Karpas-422 (cell line): ENCODE results near the gene SCN4A. TPM values are rescaled to one million over a fixed set of nuclear protein-coding genes. Genes with fewer than 3 reads are reported as not detected.

Experiments used
- DNase-seq: peaks from one replicate; pipeline ENCODE4 v3.0.0-alpha.2; 2015
- H2AFZ ChIP-seq: fragments of 200-600 bp; sonication (generic); 2 replicates; pipeline ENCODE4 v1.6.1; 2014; ENCODE audit warnings: antibody characterized with exemption, low read length, mixed read lengths
- H3K27ac ChIP-seq: fragments of 200-600 bp; sonication (generic); 2 replicates; pipeline ENCODE4 v1.5.1; 2014; ENCODE audit warnings: mild to moderate bottlenecking, low read length, moderate library complexity
- H3K27me3 ChIP-seq: fragments of 200-600 bp; sonication (generic); 2 replicates; pipeline ENCODE4 v1.6.1; 2014; ENCODE audit warnings: low read length, mixed read lengths
- H3K36me3 ChIP-seq: fragments of 200-600 bp; sonication (generic); 2 replicates; pipeline ENCODE4 v1.6.1; 2014; ENCODE audit warnings: low read length, mixed read lengths; ENCODE audit not compliant: insufficient read depth
- H3K4me1 ChIP-seq: fragments of 200-600 bp; sonication (generic); 2 replicates; pipeline ENCODE4 v1.6.1; 2014; ENCODE audit warnings: mild to moderate bottlenecking, low read length, mixed read lengths
- H3K4me2 ChIP-seq: fragments of 200-600 bp; sonication (generic); 2 replicates; pipeline ENCODE4 v1.6.1; 2014; ENCODE audit warnings: low read length, low read depth, mild to moderate bottlenecking; ENCODE audit not compliant: poor library complexity, severe bottlenecking
- H3K4me3 ChIP-seq: fragments of 200-600 bp; sonication (generic); 2 replicates; pipeline ENCODE4 v1.5.1; 2014; ENCODE audit warnings: mild to moderate bottlenecking, antibody characterized with exemption, low read length, mixed read lengths
- H3K79me2 ChIP-seq: fragments of 200-600 bp; sonication (generic); 2 replicates; pipeline ENCODE4 v1.6.1; 2014; ENCODE audit warnings: mild to moderate bottlenecking, low read length, mixed read lengths
- H3K9ac ChIP-seq: fragments of 200-600 bp; sonication (generic); 2 replicates; pipeline ENCODE4 v1.6.0; 2014; ENCODE audit warnings: low read length
- H3K9me2 ChIP-seq: fragments of 200-600 bp; sonication (generic), shearing (Covaris generic); replicated peaks from 2 replicates; pipeline ENCODE4 v1.6.0; 2014; ENCODE audit warnings: mild to moderate bottlenecking, low read length, moderate library complexity; ENCODE audit not compliant: insufficient read depth
- H3K9me3 ChIP-seq: fragments of 300-700, 200-600 bp; sonication (generic); 2 replicates; pipeline ENCODE4 v1.6.1; 2014; ENCODE audit warnings: low read length, mixed read lengths
- H4K20me1 ChIP-seq: fragments of 200-600 bp; sonication (generic); 2 replicates; pipeline ENCODE4 v1.6.1; 2014; ENCODE audit warnings: mild to moderate bottlenecking, antibody characterized with exemption, low read length, low read depth; ENCODE audit not compliant: insufficient read depth
- total RNA-seq: library from RNA; depleted of rRNA; stranded (reverse); fragments of >200 nt; shearing (Covaris generic); gene quantifications from 2 replicates; pipeline ENCODE4 v1.2.3, GENCODE V29; 2014; ENCODE audit warnings: low replicate concordance

SCN4A gene
- total RNA-seq, 1 experiment from 2014 or later = 0.07 TPM

DNA sequence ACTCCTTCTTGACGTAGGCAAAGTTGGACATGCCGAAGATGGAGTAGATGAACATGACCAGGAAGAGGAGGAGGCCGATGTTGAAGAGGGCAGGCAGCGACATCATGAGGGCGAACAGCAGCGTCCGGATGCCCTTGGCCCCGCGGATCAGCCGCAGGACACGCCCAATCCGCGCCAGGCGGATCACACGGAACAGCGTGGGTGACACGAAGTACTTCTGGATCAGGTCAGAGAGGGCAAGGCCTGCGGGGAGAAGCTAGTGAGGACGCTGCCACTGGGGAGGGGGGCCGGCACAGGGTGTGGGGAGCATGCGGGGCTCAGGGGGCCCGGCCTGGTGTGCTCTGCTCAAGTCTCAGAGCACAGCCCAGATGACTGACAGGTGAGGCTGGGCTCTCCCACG, 31.0 kb downstream of the SCN4A start:
- no peaks in the 10 kb centered on the region for H4K20me1 ChIP-seq
- no peaks in the 10 kb centered on the region for H3K27me3 ChIP-seq
- H3K4me2 ChIP-seq = no peak overlapping the region
- no peak for DNase-seq
- H3K9me3 ChIP-seq = no peaks in the 10 kb centered on the region
- H2AFZ ChIP-seq = no peak overlapping the region
- no peak overlapping the region for H3K27ac ChIP-seq
- no peak overlapping the region for H3K4me3 ChIP-seq
- no peaks in the 10 kb centered on the region for H3K9me2 ChIP-seq
- H3K9ac ChIP-seq = no peak overlapping the region
- H3K36me3 ChIP-seq = no peaks in the 10 kb centered on the region
- H3K79me2 ChIP-seq = no peaks in the 10 kb centered on the region
- peaks cover 21% of the 10 kb centered on the region for H3K4me1 ChIP-seq

DNA sequence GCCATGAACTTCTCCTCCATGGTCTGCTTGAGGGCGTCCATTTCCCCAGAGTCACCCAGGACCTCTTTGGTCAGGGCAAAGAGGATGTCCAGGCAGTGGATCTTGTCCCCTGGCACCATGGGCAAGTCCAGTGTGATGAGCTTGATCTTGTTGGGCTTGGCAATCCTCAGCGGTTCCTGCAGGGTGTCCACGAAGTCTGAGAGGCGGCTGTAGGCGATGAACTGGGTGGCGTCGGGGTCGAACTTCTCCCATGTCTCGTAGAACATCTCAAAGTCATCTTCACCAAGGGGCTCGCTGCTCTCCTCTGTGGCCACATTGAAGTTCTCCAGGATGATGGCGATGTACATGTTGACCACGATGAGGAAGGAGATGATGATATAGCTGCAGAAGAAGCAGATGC, 31.6 kb downstream of the SCN4A start:
- Histone ChIP-seq H3K4me2 (no peak overlapping the region), H3K36me3 (no peaks in the 10 kb centered on the region), H3K27me3 (no peaks in the 10 kb centered on the region), H3K9me3 (no peaks in the 10 kb centered on the region), H2AFZ (no peak overlapping the region), H3K9ac (no peak overlapping the region), H3K27ac (no peak overlapping the region), H3K9me2 (no peaks in the 10 kb centered on the region), H3K4me1 (peaks cover 21% of the 10 kb centered on the region), H4K20me1 (no peaks in the 10 kb centered on the region), H3K79me2 (no peaks in the 10 kb centered on the region), H3K4me3 (no peak overlapping the region)
- no peak for DNase-seq

DNA sequence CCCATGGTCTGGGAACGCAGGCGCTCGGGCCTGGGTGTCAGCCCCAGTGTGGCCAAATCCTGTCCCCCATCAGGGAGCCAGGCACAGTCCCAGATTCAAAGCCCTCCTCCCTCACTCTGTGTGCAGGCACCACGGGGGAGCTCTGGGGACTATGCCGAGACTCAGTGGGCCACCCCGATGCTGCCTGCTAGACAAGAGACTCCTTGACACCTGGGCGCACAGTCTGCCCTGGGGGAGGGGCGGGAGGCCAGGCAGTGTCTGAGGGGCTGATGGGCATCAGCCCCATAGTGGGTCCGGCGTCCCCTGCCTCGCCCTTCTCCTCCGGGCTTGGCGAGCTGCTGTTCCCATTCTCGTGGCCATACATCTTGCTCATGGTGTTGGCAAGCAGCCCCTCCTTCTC, 32.1 kb downstream of the SCN4A start:
- H3K9me3 ChIP-seq = no peaks in the 10 kb centered on the region

DNA sequence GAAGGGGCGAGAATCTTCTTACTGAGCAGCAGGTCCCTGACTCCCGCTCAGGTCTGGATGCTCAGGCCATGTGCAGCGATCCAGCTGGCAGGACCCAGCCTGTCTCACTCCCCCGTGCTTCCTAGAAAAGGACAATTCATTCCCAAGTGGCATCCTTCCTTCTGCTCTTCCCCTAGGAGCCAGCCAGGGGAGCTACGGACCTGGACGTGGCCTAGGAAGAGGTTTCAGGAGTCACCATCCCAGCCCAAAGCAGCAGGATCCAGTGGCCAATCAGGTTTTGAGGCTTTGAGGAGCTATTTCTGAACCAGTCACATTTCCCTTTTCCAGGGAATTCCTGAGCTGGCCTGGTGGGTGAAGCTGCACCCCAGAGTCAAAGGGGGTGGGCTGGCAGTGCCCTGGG, 32.8 kb downstream of the SCN4A start:
- Histone ChIP-seq H3K9me3 (no peaks in the 10 kb centered on the region), H3K79me2 (no peaks in the 10 kb centered on the region), H3K27ac (no peak overlapping the region), H4K20me1 (no peaks in the 10 kb centered on the region), H3K27me3 (no peaks in the 10 kb centered on the region), H3K36me3 (no peaks in the 10 kb centered on the region), H3K4me2 (no peak overlapping the region), H3K9ac (no peak overlapping the region), H3K9me2 (no peaks in the 10 kb centered on the region), H3K4me1 (peaks cover 19% of the 10 kb centered on the region), H3K4me3 (no peak overlapping the region), H2AFZ (no peak overlapping the region)
- DNase-seq = no peak

More for the DNA sequence above, 32.1 kb downstream of the SCN4A start:
- Histone ChIP-seq H3K27me3 (no peaks in the 10 kb centered on the region), H3K9ac (no peak overlapping the region), H4K20me1 (no peaks in the 10 kb centered on the region), H3K9me2 (no peaks in the 10 kb centered on the region), H3K4me2 (no peak overlapping the region), H3K4me3 (no peak overlapping the region), H3K27ac (no peak overlapping the region), H2AFZ (no peak overlapping the region), H3K79me2 (no peaks in the 10 kb centered on the region), H3K36me3 (no peaks in the 10 kb centered on the region), H3K4me1 (peaks cover 17% of the 10 kb centered on the region)
- no peak for DNase-seq

DNA sequence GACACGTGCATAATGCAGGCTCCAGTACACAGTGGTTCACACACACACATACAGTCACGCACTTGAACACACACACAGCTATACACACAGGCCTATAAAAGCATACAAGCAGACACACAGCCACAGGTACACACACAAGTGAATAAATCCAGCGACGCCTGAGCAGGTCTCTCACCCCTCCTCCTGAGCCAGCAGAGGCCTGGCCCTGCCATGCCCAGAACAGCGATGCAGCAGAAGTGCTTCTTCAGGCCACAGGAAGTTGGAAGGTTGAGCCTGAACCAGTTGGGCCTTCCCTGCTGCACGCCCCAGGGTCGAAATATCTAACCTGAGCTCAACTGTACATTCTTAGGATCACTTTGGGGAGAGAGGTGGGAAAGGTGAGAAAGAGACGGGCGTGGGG, 33.3 kb downstream of the SCN4A start:
- no peak overlapping the region for H3K9ac ChIP-seq
- H3K27me3 ChIP-seq = no peaks in the 10 kb centered on the region
- H3K4me1 ChIP-seq = peaks cover 24% of the 10 kb centered on the region
- no peak overlapping the region for H2AFZ ChIP-seq
- no peaks in the 10 kb centered on the region for H3K79me2 ChIP-seq
- H3K9me2 ChIP-seq = no peaks in the 10 kb centered on the region
- DNase-seq = no peak
- no peaks in the 10 kb centered on the region for H4K20me1 ChIP-seq
- H3K27ac ChIP-seq = no peak overlapping the region
- H3K4me2 ChIP-seq = no peak overlapping the region
- no peaks in the 10 kb centered on the region for H3K9me3 ChIP-seq
- H3K4me3 ChIP-seq = no peak overlapping the region
- no peaks in the 10 kb centered on the region for H3K36me3 ChIP-seq

DNA sequence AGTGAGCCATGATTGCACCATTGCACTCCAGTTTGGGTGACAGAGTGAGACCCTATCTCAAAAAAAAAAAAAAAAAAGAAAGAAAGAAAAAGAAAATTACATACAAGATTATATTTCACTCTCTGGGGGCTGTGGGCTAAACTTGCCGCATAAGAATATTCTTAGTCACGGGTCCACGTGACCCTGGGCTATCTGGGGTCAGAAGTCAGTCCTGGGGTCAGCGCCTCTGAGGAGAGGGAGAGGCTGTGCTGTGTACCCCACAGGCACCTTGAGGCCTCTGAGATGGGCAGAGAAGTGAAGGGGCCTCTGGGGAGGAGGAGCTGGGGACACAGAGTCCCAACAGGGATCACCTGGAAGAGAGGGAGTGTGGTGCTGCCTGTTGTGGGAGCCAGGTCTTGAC, 34.8 kb downstream of the SCN4A start:
- DNase-seq = no peak
- no peak overlapping the region for H2AFZ ChIP-seq
- no peaks in the 10 kb centered on the region for H3K36me3 ChIP-seq
- no peaks in the 10 kb centered on the region for H3K9me2 ChIP-seq
- no peak overlapping the region for H3K9ac ChIP-seq
- H3K9me3 ChIP-seq = no peaks in the 10 kb centered on the region
- H3K4me2 ChIP-seq = no peak overlapping the region
- no peaks in the 10 kb centered on the region for H3K79me2 ChIP-seq
- no peak overlapping the region for H3K27ac ChIP-seq
- no peaks in the 10 kb centered on the region for H3K27me3 ChIP-seq
- no peak overlapping the region for H3K4me3 ChIP-seq
- peaks cover 39% of the 10 kb centered on the region for H3K4me1 ChIP-seq
- no peaks in the 10 kb centered on the region for H4K20me1 ChIP-seq

DNA sequence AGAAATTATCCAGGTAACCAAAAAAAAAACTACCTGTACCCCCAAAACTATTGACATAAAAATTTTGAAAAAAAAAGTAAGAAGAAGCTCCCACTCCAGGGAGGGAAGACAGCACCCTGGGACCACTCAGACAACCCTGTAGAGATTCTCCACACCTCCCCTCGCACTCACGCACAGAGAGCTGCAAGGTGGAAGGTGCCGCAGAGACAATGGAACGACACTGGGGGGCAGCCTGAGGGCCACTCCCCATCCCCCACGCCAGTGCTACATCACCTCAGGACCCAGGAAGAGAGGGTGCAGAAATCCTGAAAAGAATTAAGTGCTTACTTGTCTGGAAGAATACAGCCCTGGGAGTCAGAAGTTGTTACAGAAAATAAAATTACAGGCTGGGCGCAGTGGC, 35.4 kb downstream of the SCN4A start:
- Histone ChIP-seq H3K27ac (no peak overlapping the region), H3K27me3 (no peaks in the 10 kb centered on the region), H4K20me1 (no peaks in the 10 kb centered on the region), H3K4me1 (peaks cover 45% of the 10 kb centered on the region), H3K36me3 (no peaks in the 10 kb centered on the region), H3K4me2 (peak overlapping the region; percentile 23), H3K9me3 (no peaks in the 10 kb centered on the region), H3K9me2 (no peaks in the 10 kb centered on the region), H3K79me2 (no peaks in the 10 kb centered on the region), H3K9ac (no peak overlapping the region), H2AFZ (no peak overlapping the region), H3K4me3 (no peak overlapping the region)
- no peak for DNase-seq

DNA sequence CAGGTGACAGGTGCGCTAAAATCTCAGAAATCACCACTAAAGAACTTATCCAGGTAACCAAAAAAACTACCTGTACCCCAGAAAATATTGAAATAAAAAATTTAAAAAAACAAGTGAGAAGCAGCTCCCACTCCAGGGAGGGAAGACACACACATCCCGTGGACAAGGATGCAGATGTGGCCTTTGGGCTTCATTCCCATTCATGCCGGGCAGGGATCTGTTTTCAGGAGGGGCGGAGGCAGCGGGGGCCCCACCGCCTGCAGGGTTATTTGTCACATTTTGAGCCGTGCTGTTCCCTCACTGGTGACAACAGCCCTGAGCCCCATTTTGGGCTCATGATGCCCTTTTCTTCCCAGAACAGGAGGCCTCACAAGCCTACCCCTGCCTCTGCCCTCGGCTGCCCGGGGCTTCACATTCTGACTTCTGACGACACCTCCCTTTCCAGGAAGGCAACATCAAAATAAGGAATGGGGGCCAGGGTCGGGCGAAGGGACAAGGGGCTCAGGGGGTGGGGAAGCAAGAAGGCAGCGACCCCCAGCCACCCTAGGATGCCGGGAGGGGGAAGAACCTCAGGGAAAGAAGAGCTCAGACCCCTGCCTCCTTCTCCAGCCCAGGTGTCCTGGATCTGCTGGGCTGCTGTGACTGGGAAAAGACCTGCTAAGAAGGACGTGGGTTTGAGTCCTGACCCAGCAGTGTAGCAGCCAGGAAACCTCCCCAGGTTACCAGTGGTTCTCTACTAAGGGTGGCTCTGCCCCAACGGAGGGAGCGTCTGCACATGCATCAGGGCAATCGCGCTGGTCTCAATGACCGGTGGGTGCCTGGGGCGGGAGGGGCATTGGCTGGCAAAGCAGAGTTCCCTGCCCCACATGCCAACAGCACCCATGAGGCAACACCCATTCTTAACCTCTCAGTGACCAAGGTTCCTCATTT, 38.3 kb downstream of the SCN4A start:
- peaks cover 27% of the 10 kb centered on the region for H3K79me2 ChIP-seq
- peaks cover 65% of the 10 kb centered on the region for H3K4me1 ChIP-seq
- peak overlapping the region; percentile 18 for H3K4me2 ChIP-seq
- DNase-seq = no peak
- H3K27me3 ChIP-seq = no peaks in the 10 kb centered on the region
- H4K20me1 ChIP-seq = peaks cover 15% of the 10 kb centered on the region
- peaks cover 23% of the 10 kb centered on the region for H3K36me3 ChIP-seq
- no peak overlapping the region for H3K4me3 ChIP-seq
- no peak overlapping the region for H3K27ac ChIP-seq
- peak overlapping the region; percentile 25; the same call in 1 of the 2 replicates for H3K9ac ChIP-seq
- H3K9me3 ChIP-seq = no peaks in the 10 kb centered on the region
- no peak overlapping the region for H2AFZ ChIP-seq
- H3K9me2 ChIP-seq = no peaks in the 10 kb centered on the region
